Measurements from ENCODE around the gene MEG3. TPM values are rescaled to one million over a fixed set of nuclear protein-coding genes. Genes with fewer than 3 reads are reported as not detected.

MEG3 gene
- total RNA-seq, 1 experiment from 2014 or later, result not detected

GRCh38 chr14:100892496-100893227 is 66.7 kb downstream of the MEG3 start:
- in situ Hi-C loops (cut with HindIII; ENCODE audit: low pct_unique_long_range_greater_than_20kb, low sequenced_read_pairs), result no loop called here
- DNase-seq (ENCODE audit: low read depth, low spot score), result no peak

GRCh38 chr14:100893228-100893601 is 67.3 kb downstream of the MEG3 start:
- in situ Hi-C loops (cut with HindIII; ENCODE audit: low pct_unique_long_range_greater_than_20kb, low sequenced_read_pairs), result no loop called here
- DNase-seq (ENCODE audit: low read depth, low spot score), result no peak

- in situ Hi-C loops (cut with HindIII; ENCODE audit: low pct_unique_long_range_greater_than_20kb, low sequenced_read_pairs), result no loop called here
- no peak for DNase-seq (ENCODE audit: low read depth, low spot score)
Measured at GRCh38 chr14:100893760-100894159, 67.8 kb downstream of the MEG3 start.

- DNase-seq (ENCODE audit: low read depth, low spot score), result no peak
- in situ Hi-C loops (cut with HindIII; ENCODE audit: low pct_unique_long_range_greater_than_20kb, low sequenced_read_pairs), result no loop called here
Measured at GRCh38 chr14:100894416-100894815, 68.5 kb downstream of the MEG3 start.

- in situ Hi-C loops (cut with HindIII; ENCODE audit: low pct_unique_long_range_greater_than_20kb, low sequenced_read_pairs), result no loop called here
- no peak for DNase-seq (ENCODE audit: low read depth, low spot score)
Measured at GRCh38 chr14:100895411-100895810, 69.5 kb downstream of the MEG3 start.

- DNase-seq (ENCODE audit: low read depth, low spot score), result no peak
- in situ Hi-C loops (cut with HindIII; ENCODE audit: low pct_unique_long_range_greater_than_20kb, low sequenced_read_pairs), result no loop called here
Measured at GRCh38 chr14:100896369-100897060, 70.6 kb downstream of the MEG3 start.

GRCh38 chr14:100898465-100898864 is 72.5 kb downstream of the MEG3 start:
- DNase-seq (ENCODE audit: low read depth, low spot score), result no peak
- in situ Hi-C loops (cut with HindIII; ENCODE audit: low pct_unique_long_range_greater_than_20kb, low sequenced_read_pairs), result no loop called here

GRCh38 chr14:100898935-100899883 is 73.3 kb downstream of the MEG3 start:
- no peak for DNase-seq (ENCODE audit: low read depth, low spot score)
- in situ Hi-C loops (cut with HindIII; ENCODE audit: low pct_unique_long_range_greater_than_20kb, low sequenced_read_pairs), result no loop called here

GRCh38 chr14:100899884-100900771 is 74.2 kb downstream of the MEG3 start:
- peak; percentile 15 for DNase-seq (ENCODE audit: low read depth, low spot score)
- in situ Hi-C loops (cut with HindIII; ENCODE audit: low pct_unique_long_range_greater_than_20kb, low sequenced_read_pairs), result no loop called here

GRCh38 chr14:100900837-100901390 is 75.0 kb downstream of the MEG3 start:
- in situ Hi-C loops (cut with HindIII; ENCODE audit: low pct_unique_long_range_greater_than_20kb, low sequenced_read_pairs), result no loop called here
- peak; percentile 58 for DNase-seq (ENCODE audit: low read depth, low spot score)

GRCh38 chr14:100901391-100902183 is 75.7 kb downstream of the MEG3 start:
- DNase-seq (ENCODE audit: low read depth, low spot score), result no peak
- in situ Hi-C loops (cut with HindIII; ENCODE audit: low pct_unique_long_range_greater_than_20kb, low sequenced_read_pairs), result no loop called here

GRCh38 chr14:100902295-100903133 is 76.6 kb downstream of the MEG3 start:
- DNase-seq (ENCODE audit: low read depth, low spot score), result peak; percentile 44
- in situ Hi-C loops (cut with HindIII; ENCODE audit: low pct_unique_long_range_greater_than_20kb, low sequenced_read_pairs), result no loop called here

- in situ Hi-C loops (cut with HindIII; ENCODE audit: low pct_unique_long_range_greater_than_20kb, low sequenced_read_pairs), result no loop called here
- no peak for DNase-seq (ENCODE audit: low read depth, low spot score)
Measured at GRCh38 chr14:100903134-100903468, 77.2 kb downstream of the MEG3 start.

GRCh38 chr14:100903672-100904185 is 77.8 kb downstream of the MEG3 start, which contains the start of gene RTL1:
TSS of gene RTL1 (minus strand) at chr14:100903722. CDS start at chr14:100884788, 18,934 bp downstream.
- DNase-seq (ENCODE audit: low read depth, low spot score), result no peak
- in situ Hi-C loops (cut with HindIII; ENCODE audit: low pct_unique_long_range_greater_than_20kb, low sequenced_read_pairs), result no loop called here

GRCh38 chr14:100904307-100905087 is 78.6 kb downstream of the MEG3 start:
- peak; percentile 22 for DNase-seq (ENCODE audit: low read depth, low spot score)
- in situ Hi-C loops (cut with HindIII; ENCODE audit: low pct_unique_long_range_greater_than_20kb, low sequenced_read_pairs), result no loop called here

All from SK-MEL-5 (cell line).